Muscle of leg (tissue), 11 donors: ENCODE measurements around the gene BCLAF1. TPM values are rescaled to one million over a fixed set of nuclear protein-coding genes. Genes with fewer than 3 reads are reported as not detected.

Experiments
- DNase-seq: peaks from one replicate; pipeline ENCODE4 v3.0.0; 2013
- H3K27ac ChIP-seq: one replicate; pipeline ENCODE4 v1.5.1; 2013; ENCODE audit warnings: mild to moderate bottlenecking, low read length, control low read depth
- H3K27me3 ChIP-seq: one replicate; pipeline ENCODE4 v1.6.1; 2013; ENCODE audit warnings: low read length; ENCODE audit not compliant: control insufficient read depth, insufficient read depth
- H3K36me3 ChIP-seq: one replicate; pipeline ENCODE4 v1.6.1; 2013; ENCODE audit warnings: low read length; ENCODE audit not compliant: control insufficient read depth, insufficient read depth
- H3K4me1 ChIP-seq: one replicate; pipeline ENCODE4 v1.6.1; 2013; ENCODE audit warnings: low read length; ENCODE audit not compliant: control insufficient read depth, insufficient read depth
- H3K4me3 ChIP-seq: one replicate; pipeline ENCODE4 v1.5.1; 2013; ENCODE audit warnings: low read length, control low read depth
- H3K9me3 ChIP-seq: replicated peaks from 2 replicates; pipeline ENCODE4 v1.6.1; 2013; ENCODE audit warnings: low read depth, low read length; ENCODE audit not compliant: control insufficient read depth
- WGBS: methylation state at CpG from one replicate; pipeline ENCODE4 v1.1.5; 2013; ENCODE audit warnings: missing lambda C conversion rate; ENCODE audit not compliant: insufficient coverage; 5-methylcytosine and 5-hydroxymethylcytosine counted together
- polyA plus RNA-seq, 8 donors: library from polyadenylated mRNA; unstranded; fragments of 120-200 nt; gene quantifications; one replicate each; pipeline versions ENCODE4 v1.2.1 to v1.2.3, GENCODE V29; 2013; ENCODE audit warnings: inconsistent platforms in 1 of 8, low replicate concordance in 1 of 8; ENCODE audit not compliant: insufficient read length in 8 of 8, insufficient read depth in 1 of 8
- total RNA-seq: library from RNA; stranded (reverse); fragments of 120-200 nt; gene quantifications from one replicate; pipeline ENCODE4 v1.2.4, GENCODE V29; 2013

Gene BCLAF1
- total and polyA plus RNA-seq, 9 donors = 75.5 to 159 (median 118) TPM

GRCh38 chr6:136331461-136331860 lies 41.8 kb upstream of the BCLAF1 start:
- H3K27me3 ChIP-seq = no peaks in the 10 kb centered on the region
- WGBS = 100% methylated on average over 1 of the region's 1 CpG
- H3K36me3 ChIP-seq = no peaks in the 10 kb centered on the region
- no peak overlapping the region for H3K27ac ChIP-seq
- peaks cover 3% of the 10 kb centered on the region for H3K4me1 ChIP-seq
- DNase-seq = no peak
- no peaks in the 10 kb centered on the region for H3K9me3 ChIP-seq
- no peak overlapping the region for H3K4me3 ChIP-seq

- DNase-seq = no peak
- Histone ChIP-seq H3K27me3 (no peaks in the 10 kb centered on the region), H3K4me1 (peaks cover under 1% of the 10 kb centered on the region), H3K27ac (no peak overlapping the region), H3K36me3 (no peaks in the 10 kb centered on the region), H3K9me3 (no peaks in the 10 kb centered on the region), H3K4me3 (no peak overlapping the region)
- 94% methylated on average over 8 of the region's 8 CpGs for WGBS
Measured at GRCh38 chr6:136330634-136331033, 41.0 kb upstream of the BCLAF1 start.

GRCh38 chr6:136326038-136326553 lies 36.5 kb upstream of the BCLAF1 start:
- DNase-seq = peak; percentile 31
- no peaks in the 10 kb centered on the region for H3K27me3 ChIP-seq
- H3K4me1 ChIP-seq = peaks cover 10% of the 10 kb centered on the region
- no peak overlapping the region for H3K4me3 ChIP-seq
- no peaks in the 10 kb centered on the region for H3K9me3 ChIP-seq
- H3K27ac ChIP-seq = no peak overlapping the region
- H3K36me3 ChIP-seq = no peaks in the 10 kb centered on the region
- WGBS = 69% methylated on average over 5 of the region's 8 CpGs

GRCh38 chr6:136324686-136325380 lies 35.2 kb upstream of the BCLAF1 start:
- 65% methylated on average over 6 of the region's 10 CpGs for WGBS
- Histone ChIP-seq H3K9me3 (no peaks in the 10 kb centered on the region), H3K4me1 (peaks cover 10% of the 10 kb centered on the region), H3K27me3 (no peaks in the 10 kb centered on the region), H3K27ac (peak overlapping the region; percentile 59), H3K36me3 (no peaks in the 10 kb centered on the region), H3K4me3 (no peak overlapping the region)
- DNase-seq = peak; percentile 91

GRCh38 chr6:136323431-136324112 lies 33.9 kb upstream of the BCLAF1 start:
- WGBS = 24% methylated on average over 2 of the region's 10 CpGs
- H3K27ac ChIP-seq = no peak overlapping the region

GRCh38 chr6:136319732-136320131 lies 30.1 kb upstream of the BCLAF1 start:
- no peaks in the 10 kb centered on the region for H3K27me3 ChIP-seq
- H3K36me3 ChIP-seq = no peaks in the 10 kb centered on the region
- no peak overlapping the region for H3K4me3 ChIP-seq
- no peaks in the 10 kb centered on the region for H3K9me3 ChIP-seq
- peaks cover 3% of the 10 kb centered on the region for H3K4me1 ChIP-seq
- DNase-seq = no peak
- no peak overlapping the region for H3K27ac ChIP-seq

More at GRCh38 chr6:136323431-136324112, 33.9 kb upstream of the BCLAF1 start:
- Histone ChIP-seq H3K4me3 (no peak overlapping the region), H3K27me3 (no peaks in the 10 kb centered on the region), H3K4me1 (peaks cover 10% of the 10 kb centered on the region), H3K36me3 (no peaks in the 10 kb centered on the region), H3K9me3 (no peaks in the 10 kb centered on the region)
- DNase-seq = peak; percentile 84

GRCh38 chr6:136318676-136319075 lies 29.0 kb upstream of the BCLAF1 start:
- no peaks in the 10 kb centered on the region for H3K4me1 ChIP-seq
- no peaks in the 10 kb centered on the region for H3K9me3 ChIP-seq
- H3K27ac ChIP-seq = no peak overlapping the region
- H3K36me3 ChIP-seq = no peaks in the 10 kb centered on the region
- WGBS = 79% methylated on average over 2 of the region's 4 CpGs
- no peaks in the 10 kb centered on the region for H3K27me3 ChIP-seq
- DNase-seq = peak; percentile 45
- H3K4me3 ChIP-seq = no peak overlapping the region

GRCh38 chr6:136317971-136318370 lies 28.3 kb upstream of the BCLAF1 start:
- H3K4me3 ChIP-seq = no peak overlapping the region
- WGBS = 77% methylated on average over 4 of the region's 6 CpGs
- no peak overlapping the region for H3K27ac ChIP-seq
- H3K27me3 ChIP-seq = peaks cover 2% of the 10 kb centered on the region
- DNase-seq = no peak
- no peaks in the 10 kb centered on the region for H3K4me1 ChIP-seq
- no peaks in the 10 kb centered on the region for H3K9me3 ChIP-seq
- no peaks in the 10 kb centered on the region for H3K36me3 ChIP-seq

GRCh38 chr6:136317021-136317694 lies 27.5 kb upstream of the BCLAF1 start:
- DNase-seq = peak; percentile 72
- peaks cover 2% of the 10 kb centered on the region for H3K27me3 ChIP-seq
- H3K4me1 ChIP-seq = no peaks in the 10 kb centered on the region
- H3K36me3 ChIP-seq = no peaks in the 10 kb centered on the region
- no peaks in the 10 kb centered on the region for H3K9me3 ChIP-seq
- 10% methylated on average over 2 of the region's 5 CpGs for WGBS
- no peak overlapping the region for H3K4me3 ChIP-seq
- H3K27ac ChIP-seq = no peak overlapping the region

GRCh38 chr6:136315594-136315993 lies 25.9 kb upstream of the BCLAF1 start:
- H3K4me1 ChIP-seq = no peaks in the 10 kb centered on the region
- H3K36me3 ChIP-seq = no peaks in the 10 kb centered on the region
- H3K27me3 ChIP-seq = peaks cover 2% of the 10 kb centered on the region
- H3K9me3 ChIP-seq = no peaks in the 10 kb centered on the region
- no peak overlapping the region for H3K27ac ChIP-seq
- 80% methylated on average over 1 of the region's 4 CpGs for WGBS
- DNase-seq = no peak
- H3K4me3 ChIP-seq = no peak overlapping the region
